ENCODE results near the gene ZBTB8B.

DNA sequence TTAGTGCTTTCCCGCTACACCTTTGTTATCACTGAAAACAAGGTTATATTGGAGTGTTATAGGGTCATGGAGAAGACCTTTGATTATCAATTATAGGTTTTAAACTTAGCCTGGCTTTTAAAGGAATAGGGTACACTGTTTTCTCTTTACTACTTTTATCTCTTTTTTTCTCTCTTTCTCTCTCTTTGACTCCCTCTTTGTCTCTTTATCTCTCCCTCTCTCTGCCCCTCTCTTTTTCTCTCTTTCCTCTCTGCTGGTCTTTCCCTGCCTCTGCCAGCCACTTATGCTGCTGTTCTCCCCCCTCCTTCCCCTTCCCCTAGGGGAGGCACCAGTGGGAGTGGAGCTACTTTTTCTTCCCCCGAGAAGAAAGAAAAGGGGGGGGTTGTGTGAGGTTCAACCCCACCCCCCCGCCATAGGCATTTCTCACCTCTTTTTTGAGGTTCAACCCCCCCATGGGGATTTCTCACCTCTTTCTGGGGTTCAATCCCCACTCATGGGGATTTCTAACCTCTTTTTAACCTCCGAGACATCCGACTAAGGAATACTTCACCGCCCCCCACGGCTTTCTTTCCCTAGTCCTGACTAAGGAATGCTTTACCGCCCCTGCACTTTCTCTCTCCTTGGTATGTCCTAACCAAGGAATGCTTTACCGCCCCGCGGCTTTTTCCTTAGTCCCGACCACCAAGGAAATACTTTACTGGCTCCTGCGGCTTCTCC is 17.2 kb upstream of the ZBTB8B start:
- TF ChIP-seq POLR2AphosphoS5 (IDR thresholded peaks at IDR 0.05; ENCODE audit: low read depth, low read length) (no peak), FOXP2 (optimal IDR thresholded peaks at IDR 0.05; ENCODE audit: borderline replicate concordance, extremely low read depth, extremely low read length, insufficient read depth) (no peak)
- TF ChIP-seq, protein P1, sequence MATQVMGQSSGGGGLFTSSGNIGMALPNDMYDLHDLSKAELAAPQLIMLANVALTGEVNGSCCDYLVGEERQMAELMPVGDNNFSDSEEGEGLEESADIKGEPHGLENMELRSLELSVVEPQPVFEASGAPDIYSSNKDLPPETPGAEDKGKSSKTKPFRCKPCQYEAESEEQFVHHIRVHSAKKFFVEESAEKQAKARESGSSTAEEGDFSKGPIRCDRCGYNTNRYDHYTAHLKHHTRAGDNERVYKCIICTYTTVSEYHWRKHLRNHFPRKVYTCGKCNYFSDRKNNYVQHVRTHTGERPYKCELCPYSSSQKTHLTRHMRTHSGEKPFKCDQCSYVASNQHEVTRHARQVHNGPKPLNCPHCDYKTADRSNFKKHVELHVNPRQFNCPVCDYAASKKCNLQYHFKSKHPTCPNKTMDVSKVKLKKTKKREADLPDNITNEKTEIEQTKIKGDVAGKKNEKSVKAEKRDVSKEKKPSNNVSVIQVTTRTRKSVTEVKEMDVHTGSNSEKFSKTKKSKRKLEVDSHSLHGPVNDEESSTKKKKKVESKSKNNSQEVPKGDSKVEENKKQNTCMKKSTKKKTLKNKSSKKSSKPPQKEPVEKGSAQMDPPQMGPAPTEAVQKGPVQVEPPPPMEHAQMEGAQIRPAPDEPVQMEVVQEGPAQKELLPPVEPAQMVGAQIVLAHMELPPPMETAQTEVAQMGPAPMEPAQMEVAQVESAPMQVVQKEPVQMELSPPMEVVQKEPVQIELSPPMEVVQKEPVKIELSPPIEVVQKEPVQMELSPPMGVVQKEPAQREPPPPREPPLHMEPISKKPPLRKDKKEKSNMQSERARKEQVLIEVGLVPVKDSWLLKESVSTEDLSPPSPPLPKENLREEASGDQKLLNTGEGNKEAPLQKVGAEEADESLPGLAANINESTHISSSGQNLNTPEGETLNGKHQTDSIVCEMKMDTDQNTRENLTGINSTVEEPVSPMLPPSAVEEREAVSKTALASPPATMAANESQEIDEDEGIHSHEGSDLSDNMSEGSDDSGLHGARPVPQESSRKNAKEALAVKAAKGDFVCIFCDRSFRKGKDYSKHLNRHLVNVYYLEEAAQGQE (IDR thresholded peaks at IDR 0.05; ENCODE audit: insufficient read depth in 1 of 2, low read depth in 2 of 2, low read length in 2 of 2): no peak
